HCT116 (cell line): ENCODE results near the gene TOX2.

ENCODE experiments used
- CEBPB ChIP-seq: IDR thresholded peaks from 2 replicates; pipeline ENCODE4 v1.6.1; 2012; ENCODE audit warnings: low read depth
- CTCF ChIP-seq, 3 experiments: fragments of 200-600 bp in 1 of 3; sonication (generic) in 1 of 3; IDR thresholded peaks in 2 of 3; conservative IDR thresholded peaks in 1 of 3; 2 replicates each; pipeline ENCODE4 v1.5.1; 2012 to 2017; ENCODE audit warnings: low read depth in 2 of 3, low read length in 2 of 3, antibody characterized with exemption in 1 of 3, borderline replicate concordance in 1 of 3, control low read depth in 1 of 3, mild to moderate bottlenecking in 1 of 3, mixed read lengths in 1 of 3, mixed run types in 1 of 3, moderate library complexity in 1 of 3; ENCODE audit not compliant: insufficient read depth in 1 of 3
- ELF1 ChIP-seq: IDR thresholded peaks from 2 replicates; pipeline ENCODE4 v1.6.1; 2012; ENCODE audit warnings: low read depth, borderline replicate concordance
- EZH2 ChIP-seq: fragments of 200-600 bp; sonication (generic); IDR thresholded peaks from 2 replicates; pipeline ENCODE4 v1.6.1; 2017; ENCODE audit warnings: antibody characterized with exemption, mixed run types
- EZH2phosphoT487 ChIP-seq: fragments of 200-600 bp; IDR thresholded peaks from 2 replicates; pipeline ENCODE4 v1.6.1; 2018; ENCODE audit warnings: antibody characterized with exemption, borderline replicate concordance
- FOSL1 ChIP-seq: IDR thresholded peaks from 2 replicates; pipeline ENCODE4 v1.6.1; 2012; ENCODE audit warnings: low read depth
- MAX ChIP-seq: IDR thresholded peaks from 2 replicates; pipeline ENCODE4 v1.6.1; 2012
- POLR2A ChIP-seq: IDR thresholded peaks from 2 replicates; pipeline ENCODE4 v1.7.0; 2011; ENCODE audit warnings: borderline replicate concordance; ENCODE audit not compliant: insufficient read depth, insufficient read length; ENCODE audit errors: extremely low read depth
- RAD21 ChIP-seq: IDR thresholded peaks from 2 replicates; pipeline ENCODE4 v1.6.1; 2012; ENCODE audit warnings: low read depth, mild to moderate bottlenecking
- ZFX ChIP-seq: fragments of 450-650 bp; IDR thresholded peaks from 2 replicates; pipeline ENCODE4 v1.6.1; 2017

- TF ChIP-seq EZH2phosphoT487 (no peak), POLR2A (no peak), CTCF (IDR thresholded peaks at IDR 0.05 in 2 of 3, conservative IDR thresholded peaks at IDR 0.05 in 1 of 3; ENCODE audit: borderline replicate concordance in 1 of 3, insufficient read depth in 1 of 3, low read depth in 2 of 3, low read length in 2 of 3) (no peak), FOSL1 (no peak), ELF1 (no peak), CEBPB (no peak), MAX (no peak; the same call in 1 of the 2 replicates), EZH2 (no peak), RAD21 (no peak), ZFX (0 out of 2 replicates have a peak, but pooled peaks have one; percentile 38)
Measured at GRCh38 chr20:43955750-43956191, 41.1 kb downstream of the TOX2 start.
